GM12878 (cell line): ENCODE data around the gene PGR. TPM values are rescaled to one million over a fixed set of nuclear protein-coding genes. Genes with fewer than 3 reads are reported as not detected.

ENCODE experiments used
- ATAC-seq: fragments of 200-7000 bp; cut with Tn5 transposase; 3 replicates; pipeline ENCODE4 v1.9.1; 2020; ENCODE audit warnings: mild to moderate bottlenecking, moderate library complexity
- BruUV-seq: library from RNA; stranded (reverse); fragments of 400-500 nt; replicated peaks from 2 replicates; lab custom pipeline; 2021; lab: Mats Ljungman, UMichigan
- CTCF ChIA-PET: fragments of 300-600 bp; sonication (Branson Sonifier 250); formaldehyde crosslinking; extraction: SDS; loops from one replicate; lab custom pipeline; 2021; ENCODE audit warnings: inconsistent platforms; lab: Yijun Ruan, JAX
- POLR2A ChIA-PET: fragments of 350-600 bp; formaldehyde crosslinking; extraction: SDS; loops from one replicate; lab custom pipeline; 2021; ENCODE audit warnings: inconsistent platforms; lab: Charles Lee
- RAD21 ChIA-PET: fragments of 300-600 bp; sonication (Branson Sonifier 250); formaldehyde crosslinking; loops from one replicate; lab custom pipeline; 2023; ENCODE audit warnings: antibody characterized with exemption; ENCODE audit not compliant: unreplicated experiment; lab: Charles Lee
- SMC1A ChIA-PET: fragments of 300-600 bp; sonication (Branson Sonifier 250); formaldehyde crosslinking; loops from one replicate; lab custom pipeline; 2023; ENCODE audit not compliant: unreplicated experiment, uncharacterized antibody; lab: Charles Lee
- DNase-seq: peaks from one replicate; pipeline ENCODE4 v3.0.0-alpha.2; 2011; ENCODE audit warnings: low read depth, low spot score
- FAIRE-seq: peaks from 3 replicates; lab custom pipeline; 2011; peaks lifted over from hg19 to GRCh38; lab: Jason Lieb, UNC
- H2AFZ ChIP-seq: 2 replicates; pipeline ENCODE4 v1.6.0; 2011; ENCODE audit warnings: low read depth, low read length, control low read depth; ENCODE audit not compliant: control insufficient read depth
- H3K27ac ChIP-seq: 2 replicates; pipeline ENCODE4 v1.5.1; 2011; ENCODE audit warnings: control low read depth; ENCODE audit not compliant: control insufficient read depth, insufficient read depth
- H3K27me3 ChIP-seq, 2 experiments: replicated peaks in 1 of 2; 2 replicates each; pipeline versions ENCODE4 v1.6.0 to v1.6.1; 2011; ENCODE audit warnings: low read length in 1 of 2; ENCODE audit not compliant: control insufficient read depth in 2 of 2, insufficient read depth in 2 of 2
- H3K36me3 ChIP-seq, 2 experiments: 2 replicates each; pipeline ENCODE4 v1.5.1; 2011; ENCODE audit warnings: low read length in 1 of 2; ENCODE audit not compliant: control insufficient read depth in 2 of 2, insufficient read depth in 2 of 2
- H3K4me1 ChIP-seq: 2 replicates; pipeline ENCODE4 v1.6.1; 2011; ENCODE audit warnings: mild to moderate bottlenecking, low read length, moderate library complexity, mixed read lengths; ENCODE audit not compliant: control insufficient read depth, insufficient read depth
- H3K4me2 ChIP-seq: 2 replicates; pipeline ENCODE4 v1.6.0; 2011; ENCODE audit warnings: control low read depth; ENCODE audit not compliant: control insufficient read depth, insufficient read depth
- H3K4me3 ChIP-seq: fragments of 200-600 bp; sonication (generic); 2 replicates; pipeline ENCODE4 v1.5.1; 2016
- H3K79me2 ChIP-seq: 2 replicates; pipeline ENCODE4 v1.6.0; 2011; ENCODE audit warnings: low read length; ENCODE audit not compliant: control insufficient read depth, insufficient read depth
- H3K9ac ChIP-seq: 2 replicates; pipeline ENCODE4 v1.8.0; 2011; ENCODE audit warnings: low read length, control low read depth, mixed read lengths; ENCODE audit not compliant: control insufficient read depth, insufficient read depth
- H3K9me3 ChIP-seq: replicated peaks from 3 replicates; pipeline ENCODE4 v1.5.1; 2011; ENCODE audit warnings: mild to moderate bottlenecking, low read length; ENCODE audit not compliant: control insufficient read depth, insufficient read depth
- H4K20me1 ChIP-seq: 2 replicates; pipeline ENCODE4 v1.6.0; 2011; ENCODE audit not compliant: control insufficient read depth, insufficient read depth
- FOXM1 ChIP-seq: IDR thresholded peaks from 2 replicates; pipeline ENCODE4 v1.6.1; 2012; ENCODE audit warnings: low read depth, mild to moderate bottlenecking, inconsistent platforms, low read length, moderate library complexity
- HCFC1 ChIP-seq: fragments of 150-350 bp; IDR thresholded peaks from 2 replicates; pipeline ENCODE4 v1.6.1; 2014; ENCODE audit warnings: low read length
- HDAC2 ChIP-seq: fragments of 200-600 bp; sonication (generic); IDR thresholded peaks from 2 replicates; pipeline ENCODE4 v1.6.1; 2017
- MEF2A ChIP-seq: IDR thresholded peaks from 2 replicates; pipeline ENCODE4 v1.6.1; 2011; ENCODE audit warnings: low read depth, mild to moderate bottlenecking, low read length, moderate library complexity; ENCODE audit not compliant: insufficient read depth
- SUPT20H ChIP-seq: IDR thresholded peaks from 2 replicates; pipeline ENCODE4 v1.6.1; 2011; ENCODE audit warnings: low read depth, mild to moderate bottlenecking, low read length, moderate library complexity, borderline replicate concordance; ENCODE audit not compliant: control insufficient read depth
- SUZ12 ChIP-seq: fragments of 200-600 bp; sonication (generic); IDR thresholded peaks from one replicate; pipeline ENCODE4 v1.6.1; 2018; ENCODE audit warnings: antibody characterized with exemption, mild to moderate bottlenecking; ENCODE audit not compliant: unreplicated experiment
- in situ Hi-C: fragments of 300-500 bp; cut with MboI; formaldehyde crosslinking; loops from 9 replicates; pipeline ENCODE4 v1.14.3; 2018; ENCODE audit warnings: mixed read lengths
- intact Hi-C: fragments of 100-400 bp; cut with micrococcal nuclease; formaldehyde crosslinking; loops from one replicate; pipeline ENCODE4 v1.14.2; 2022; ENCODE audit not compliant: unreplicated experiment
- polyA plus RNA-seq, 11 experiments: library from polyadenylated mRNA; depleted of rRNA in 4 of 11; unstranded in 6 of 11; stranded (reverse) in 5 of 11; fragments of >200 nt; fragmentation: Nextera tagmentation in 4 of 11; fragmentation: Illumina TruSeq in 1 of 11; extraction: Ambion mirVana in 4 of 11; extraction: Trizol in 1 of 11; gene quantifications; 1 replicate in 1 of 11; 2 replicates in 10 of 11; pipeline versions ENCODE4 v1.2.1 to v1.2.3, GENCODE V29; 2011 to 2016; ENCODE audit warnings: inconsistent platforms in 2 of 11, missing spikeins in 2 of 11, low read depth in 1 of 11
- total RNA-seq, 4 experiments: library from RNA; depleted of rRNA in 3 of 4; stranded (reverse); fragments of >200 nt in 3 of 4; fragmentation: Illumina TruSeq in 1 of 4; extraction: Trizol in 1 of 4; gene quantifications; 2 replicates each; pipeline versions ENCODE4 v1.2.1 to v1.2.3, GENCODE V29; 2013 to 2021
- TF ChIP-seq, protein P1 (sequence below): IDR thresholded peaks from 2 replicates; pipeline ENCODE4 v1.6.1; 2011; ENCODE audit warnings: low read depth, mild to moderate bottlenecking, low read length, moderate library complexity, borderline replicate concordance; ENCODE audit errors: extremely low read depth

Gene PGR
- total and polyA plus RNA-seq, 10 of the 15 experiments (the other 5 are each of a cell fraction or from before 2014, with no cell fraction given), result 0.01 TPM; not detected in 9

DNA sequence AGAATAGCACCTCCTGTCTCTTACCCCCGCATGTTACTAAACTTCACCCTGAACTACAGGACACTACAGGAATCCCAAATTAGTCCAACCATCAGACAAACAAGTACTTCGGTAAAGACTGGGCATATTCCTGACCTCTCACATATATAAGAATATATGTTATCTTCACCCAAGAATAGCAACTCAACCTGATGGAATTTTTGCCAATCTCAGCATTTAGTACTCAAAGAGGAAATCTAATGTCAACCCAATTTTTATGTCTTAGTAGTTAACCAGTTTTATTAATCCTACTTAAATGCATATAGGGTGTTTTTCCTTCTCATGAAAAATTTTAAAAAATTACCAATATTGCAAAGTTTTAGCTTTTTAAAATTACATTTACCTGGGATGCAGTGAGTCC lies 26.2 kb downstream of the PGR start (continued):
- TF ChIP-seq, protein P1, sequence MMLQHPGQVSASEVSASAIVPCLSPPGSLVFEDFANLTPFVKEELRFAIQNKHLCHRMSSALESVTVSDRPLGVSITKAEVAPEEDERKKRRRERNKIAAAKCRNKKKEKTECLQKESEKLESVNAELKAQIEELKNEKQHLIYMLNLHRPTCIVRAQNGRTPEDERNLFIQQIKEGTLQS, result no peak
- TF ChIP-seq MEF2A, result no peak
- TF ChIP-seq, all 136 proteins: peak for 0

DNA sequence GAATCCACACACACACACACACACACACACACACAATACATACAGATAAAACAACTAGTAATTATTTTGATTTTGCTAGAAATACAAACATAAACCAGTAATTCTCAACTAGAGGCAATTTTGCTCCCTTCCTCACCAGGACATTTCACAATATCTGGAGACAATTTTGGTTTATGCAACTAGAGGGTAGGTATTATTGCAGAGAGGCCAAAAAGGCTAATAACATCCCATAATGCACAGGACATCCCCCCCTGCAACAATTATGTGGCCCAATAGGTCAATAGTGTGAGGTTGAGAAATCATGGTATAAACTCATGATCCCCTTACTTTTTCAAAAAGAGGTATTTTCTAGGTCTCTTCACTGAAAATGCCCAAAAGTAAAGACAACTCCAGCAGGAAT lies 29.0 kb downstream of the PGR start:
- DNase-seq (no peak), ATAC-seq (no peak), FAIRE-seq (no peak)
- no peak overlapping the region for H3K27ac ChIP-seq
- H3K9ac ChIP-seq, result no peak overlapping the region
- intact Hi-C loops (no loop called here), in situ Hi-C loops (no loop called here)
- H3K4me3 ChIP-seq, result no peak overlapping the region
- ChIA-PET CTCF (no interaction called here), RAD21 (no interaction called here), SMC1A (interaction anchor here (1.4 kb wide), 1 partner anchor 87 kb away, joined by 3 read pairs; no protein-coding TSS in a partner anchor), POLR2A (no interaction called here)
- H3K79me2 ChIP-seq, result no peaks in the 10 kb centered on the region
- H2AFZ ChIP-seq, result no peak overlapping the region
- H3K36me3 ChIP-seq, result no peaks in the 10 kb centered on the region
- H3K9me3 ChIP-seq, result no peaks in the 10 kb centered on the region
- TF ChIP-seq FOXM1 (no peak), SUPT20H (no peak), SUZ12 (no peak), HCFC1 (no peak), HDAC2 (no peak)
- H3K27me3 ChIP-seq, result no peaks in the 10 kb centered on the region
- H3K4me2 ChIP-seq, result no peak overlapping the region
- H3K4me1 ChIP-seq, result no peaks in the 10 kb centered on the region
- no TSS peak for BruUV-seq
- H4K20me1 ChIP-seq, result no peaks in the 10 kb centered on the region
